NAMALWA (cell line): ENCODE data around the gene KCNAB1.

Experiments used
- DNase-seq: peaks from one replicate; pipeline ENCODE4 v3.0.0-alpha.2; 2015; ENCODE audit warnings: low spot score

Gene KCNAB1

DNA sequence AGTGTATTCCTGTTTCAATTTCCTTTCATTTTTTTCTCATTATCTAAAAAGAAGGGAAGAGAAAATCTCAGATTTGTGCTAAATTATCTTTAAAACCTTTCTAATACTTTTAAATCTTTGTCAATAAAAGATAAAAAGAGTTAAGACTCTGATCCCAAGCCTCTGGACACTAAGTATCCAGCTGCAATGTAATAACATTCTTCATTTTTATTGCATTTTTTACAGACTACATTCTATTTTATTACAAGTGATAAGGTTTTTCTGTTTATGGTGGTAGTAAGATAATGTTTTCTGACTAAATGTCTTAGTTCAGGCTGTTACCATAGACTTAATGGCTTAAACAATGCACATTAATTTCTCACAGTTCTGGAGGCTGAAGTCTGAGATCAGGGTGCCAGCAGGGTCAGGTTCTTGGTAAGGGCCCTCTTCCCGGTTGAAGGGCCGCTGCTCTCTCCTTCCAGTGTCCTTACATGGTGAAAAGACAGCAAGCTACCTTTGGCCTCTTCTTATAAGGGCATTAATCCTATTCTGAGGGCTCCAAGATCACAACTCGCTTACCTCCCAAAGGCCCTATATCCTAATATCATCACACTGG, 19.7 kb downstream of the KCNAB1 start:
- DNase-seq = no peak

DNA sequence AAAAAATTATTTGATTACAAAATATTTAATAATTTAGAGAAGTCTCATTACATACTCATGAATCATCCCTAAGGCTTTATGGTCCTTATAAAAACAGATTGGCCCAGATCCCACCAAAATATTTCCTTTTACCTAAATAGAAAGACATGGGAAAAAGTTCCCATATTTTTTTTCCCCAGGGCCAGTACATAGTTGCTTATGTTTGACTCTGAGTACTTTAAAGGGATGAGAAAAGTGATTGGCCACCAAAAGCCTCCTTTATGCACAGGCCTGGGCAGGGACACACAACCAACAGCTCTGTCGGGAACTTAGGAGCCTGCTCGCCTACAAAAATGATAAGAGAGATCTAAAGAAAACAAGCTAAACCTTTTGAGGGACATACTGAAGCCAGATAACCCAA, 22.3 kb downstream of the KCNAB1 start:
- DNase-seq = no peak

DNA sequence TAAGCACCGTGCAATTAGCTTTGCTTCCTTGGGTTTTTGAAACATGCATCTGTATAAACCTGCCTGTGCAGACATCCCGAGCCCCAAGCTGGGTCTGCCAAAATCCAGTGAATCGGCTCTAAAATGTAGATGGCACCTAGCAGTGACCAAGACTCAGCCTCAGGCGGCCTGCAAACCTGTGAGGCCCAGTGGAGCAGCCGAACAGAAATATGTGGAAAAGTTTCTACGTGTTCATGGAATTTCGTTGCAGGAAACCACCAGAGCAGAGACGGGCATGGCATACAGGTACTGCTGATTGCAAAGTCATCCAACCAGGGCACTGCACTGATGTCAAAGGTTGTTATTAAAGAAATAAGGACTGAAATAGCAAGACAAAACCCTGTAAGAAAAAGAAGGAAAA, 22.8 kb downstream of the KCNAB1 start:
- no peak for DNase-seq

DNA sequence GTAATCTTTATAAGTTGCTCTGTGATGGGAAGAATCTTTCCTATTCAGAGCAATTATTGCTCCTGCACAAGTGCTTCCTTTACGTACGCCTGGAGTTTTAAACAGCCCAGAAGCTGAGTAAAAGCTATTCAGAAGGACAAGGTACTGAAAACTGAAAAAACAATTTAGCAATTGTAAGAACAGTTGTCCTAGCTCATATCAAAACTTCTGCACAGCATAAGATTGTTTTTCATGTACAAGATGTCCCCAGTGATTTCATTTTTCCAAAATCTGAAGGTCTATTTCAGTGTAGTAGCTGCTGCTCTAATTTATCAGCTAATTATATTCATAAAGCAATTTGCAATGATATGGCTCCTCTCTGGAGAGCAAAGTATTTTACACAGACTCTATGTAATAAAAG, 23.7 kb downstream of the KCNAB1 start:
- no peak for DNase-seq

DNA sequence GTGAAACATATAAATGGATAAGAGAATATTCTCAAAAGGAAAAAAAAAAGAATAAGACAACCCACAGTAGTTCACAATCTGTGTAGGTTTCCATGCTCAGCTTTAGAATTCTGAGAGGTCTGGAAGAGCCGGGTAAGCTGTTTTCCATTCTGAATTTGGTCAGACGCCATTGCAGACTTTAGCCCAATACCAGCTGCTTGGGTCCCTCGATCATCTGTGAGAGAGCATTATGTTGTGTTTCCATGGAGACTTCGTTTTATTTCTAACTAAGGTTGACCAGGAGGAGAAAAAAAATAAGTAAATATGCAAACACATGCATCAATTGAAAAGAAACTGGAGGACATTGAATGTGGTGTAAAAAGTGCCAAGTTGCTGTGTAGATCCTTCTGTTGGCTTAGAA, 25.5 kb downstream of the KCNAB1 start:
- no peak for DNase-seq

DNA sequence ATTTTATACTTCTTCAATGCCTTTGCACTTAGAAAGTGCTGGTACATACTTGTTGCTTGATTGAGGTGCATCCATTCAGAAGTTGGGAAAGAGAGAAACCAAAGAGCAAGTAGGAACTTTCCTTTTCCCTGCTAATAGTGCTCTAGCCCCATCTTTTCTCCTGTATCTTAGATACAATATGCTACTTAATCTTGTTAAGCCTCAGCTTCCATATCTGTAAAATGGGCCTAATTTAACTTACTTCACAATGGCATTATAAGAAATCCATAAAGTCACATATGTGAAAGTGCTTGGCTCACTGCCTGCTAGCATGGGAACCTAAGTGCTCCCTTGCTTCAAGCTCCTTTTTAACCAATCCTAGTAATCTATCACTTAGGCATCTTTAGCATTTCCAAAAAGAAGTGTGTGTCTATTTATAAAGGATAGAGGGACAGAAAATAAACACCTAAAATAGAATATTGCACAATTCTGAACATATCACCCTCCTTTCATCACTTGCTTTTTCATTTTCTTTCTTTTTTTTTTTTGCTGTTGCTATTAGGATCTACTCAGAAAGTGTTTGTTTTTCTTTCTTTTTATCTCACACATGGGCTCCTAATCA, 28.1 kb downstream of the KCNAB1 start:
- no peak for DNase-seq

DNA sequence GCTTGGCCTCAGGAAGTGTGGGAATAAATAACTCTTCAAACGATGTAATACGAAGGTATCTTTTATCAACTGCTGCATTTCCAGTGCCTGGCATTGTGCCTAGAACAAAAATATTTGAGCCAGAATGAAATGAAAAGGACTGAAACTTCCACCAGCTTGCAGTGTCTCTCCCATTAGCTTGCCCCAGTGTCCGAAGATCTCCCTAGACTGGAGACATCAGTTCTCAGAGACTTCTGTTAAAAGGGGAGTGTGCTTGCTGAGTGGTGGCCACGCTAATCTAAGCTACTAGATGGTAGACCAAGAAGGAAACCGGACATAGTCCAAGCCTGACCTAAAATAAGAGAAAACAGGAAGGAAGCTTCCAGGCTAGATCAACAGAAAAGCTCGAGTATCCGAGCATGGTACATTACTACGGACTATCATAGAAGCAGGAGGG, 28.6 kb downstream of the KCNAB1 start:
- DNase-seq = no peak

DNA sequence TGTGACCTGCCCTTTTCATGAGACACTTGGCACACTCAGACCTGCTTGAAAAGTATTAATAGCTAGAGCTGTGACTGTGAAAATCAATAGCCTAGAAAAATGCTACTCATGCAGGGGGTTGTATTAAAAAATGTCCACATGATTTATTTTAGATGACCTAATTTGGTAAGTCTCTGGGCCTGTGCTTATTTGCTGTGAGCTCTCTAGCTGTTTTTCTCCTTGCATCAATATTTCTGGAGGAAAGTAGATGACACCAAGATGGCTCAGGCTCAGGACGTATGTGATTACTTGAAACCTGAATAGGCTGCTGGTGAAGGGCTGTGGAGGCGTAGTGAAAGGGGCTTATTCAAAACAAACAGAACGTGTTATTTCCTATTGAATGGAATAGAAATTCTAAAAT, 29.5 kb downstream of the KCNAB1 start:
- no peak for DNase-seq

DNA sequence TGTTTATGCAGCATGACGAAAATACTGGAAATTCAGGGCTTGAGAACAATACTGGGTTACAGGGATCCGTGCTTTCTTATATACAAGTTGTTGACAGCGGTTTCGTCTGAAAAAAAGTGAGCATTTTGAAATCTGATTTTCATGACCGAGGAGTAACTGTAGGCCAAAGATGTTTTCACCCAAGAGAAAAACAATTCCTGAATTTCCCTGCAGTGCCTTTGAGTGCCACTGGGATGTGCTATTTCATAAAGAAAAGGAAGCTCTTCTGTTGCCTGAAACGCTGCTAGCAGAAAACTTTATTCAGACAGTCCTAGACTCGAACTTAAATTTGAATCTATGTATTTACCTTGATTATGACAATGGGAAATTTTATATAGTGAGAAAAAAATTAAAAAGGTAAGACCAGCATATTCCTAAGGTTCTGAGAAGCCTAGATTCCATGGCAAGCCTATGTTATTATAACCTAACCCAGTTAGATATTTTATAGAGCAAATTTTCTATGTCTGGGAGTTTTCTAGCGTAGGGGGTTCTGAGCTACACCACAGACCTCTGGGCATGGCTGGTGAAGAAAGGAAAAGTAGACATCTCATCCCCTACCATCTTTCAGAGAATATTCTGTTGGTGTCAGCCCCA, 30.2 kb downstream of the KCNAB1 start:
- DNase-seq = peak; percentile 80

DNA sequence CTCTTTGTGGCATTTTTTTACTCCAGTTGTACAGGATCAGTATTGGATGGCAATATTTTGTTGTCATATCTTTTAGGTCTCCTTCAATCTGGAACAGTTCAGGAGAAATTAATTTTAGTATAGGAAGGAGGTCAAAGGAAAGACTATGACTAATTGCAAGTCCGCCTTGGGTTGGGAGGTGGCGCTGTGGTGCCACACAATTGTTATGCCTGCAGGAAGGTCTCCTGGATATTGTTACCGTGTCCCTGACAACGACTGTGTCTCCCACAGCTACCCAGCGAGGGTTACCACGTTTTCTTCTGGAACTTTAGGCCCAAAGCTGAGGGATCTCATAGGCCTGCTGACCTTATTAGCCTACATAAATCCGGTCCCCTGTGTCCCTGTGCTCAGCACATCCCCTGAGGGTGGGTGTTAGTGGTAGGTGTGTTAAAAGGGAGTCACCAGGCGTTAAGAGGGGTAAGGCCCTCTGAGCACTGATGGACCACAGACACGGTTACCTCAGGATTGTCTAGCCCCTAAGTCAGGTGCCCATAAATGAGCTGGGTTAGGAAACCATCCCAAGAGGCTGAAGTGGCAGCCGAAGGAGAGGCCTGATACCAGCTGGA, 31.5 kb downstream of the KCNAB1 start:
- peak; percentile 68 for DNase-seq

DNA sequence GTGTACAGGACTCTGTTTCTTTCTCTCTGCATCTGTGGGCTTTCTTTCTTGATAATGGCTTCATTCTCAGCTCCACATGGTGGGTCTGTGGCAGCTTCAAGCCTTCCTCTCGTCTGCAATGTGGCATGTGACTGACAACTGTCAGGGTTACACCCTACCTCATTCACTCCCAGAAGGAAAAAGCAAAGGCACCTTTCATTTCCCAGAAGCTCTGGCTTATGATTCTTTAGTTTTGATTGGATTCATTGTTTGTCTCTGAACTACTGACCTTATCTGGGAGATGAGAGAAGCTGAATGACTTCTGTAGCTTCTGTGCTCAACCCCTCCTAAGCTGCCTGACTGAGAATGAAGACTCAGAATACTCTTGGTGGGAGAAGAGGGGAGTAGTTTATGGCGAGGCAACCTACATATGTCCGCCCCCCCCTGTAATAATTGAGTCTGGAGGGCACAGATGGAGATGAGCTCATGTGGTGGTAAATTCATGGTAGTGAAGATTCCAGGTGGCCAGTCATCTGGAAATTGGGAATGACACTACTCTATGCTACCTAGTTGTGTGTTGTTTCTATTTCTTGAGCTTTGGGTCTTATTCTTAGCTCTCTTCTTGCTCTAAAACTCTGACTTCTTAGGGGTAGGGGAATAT, 38.4 kb downstream of the KCNAB1 start:
- DNase-seq = no peak

DNA sequence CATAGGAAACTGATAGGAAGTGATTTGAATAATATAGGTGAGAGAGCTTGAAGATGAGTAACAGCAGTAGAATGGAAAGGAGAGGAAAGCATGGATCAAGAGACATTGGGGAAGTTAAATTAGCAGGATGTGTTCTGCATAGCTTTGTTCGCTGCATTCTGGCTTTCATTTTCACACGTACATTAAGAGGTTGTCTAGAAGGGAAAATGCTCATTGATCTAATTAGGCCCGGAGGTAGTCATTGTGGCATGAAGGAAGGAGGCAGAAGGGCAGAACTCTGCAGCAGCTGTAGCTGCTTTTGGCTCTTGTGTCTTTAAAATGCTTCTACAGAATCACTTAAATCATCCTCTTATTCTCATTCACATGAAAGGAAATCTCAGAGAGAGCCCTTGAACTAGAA, 40.3 kb downstream of the KCNAB1 start:
- DNase-seq = peak; percentile 12

DNA sequence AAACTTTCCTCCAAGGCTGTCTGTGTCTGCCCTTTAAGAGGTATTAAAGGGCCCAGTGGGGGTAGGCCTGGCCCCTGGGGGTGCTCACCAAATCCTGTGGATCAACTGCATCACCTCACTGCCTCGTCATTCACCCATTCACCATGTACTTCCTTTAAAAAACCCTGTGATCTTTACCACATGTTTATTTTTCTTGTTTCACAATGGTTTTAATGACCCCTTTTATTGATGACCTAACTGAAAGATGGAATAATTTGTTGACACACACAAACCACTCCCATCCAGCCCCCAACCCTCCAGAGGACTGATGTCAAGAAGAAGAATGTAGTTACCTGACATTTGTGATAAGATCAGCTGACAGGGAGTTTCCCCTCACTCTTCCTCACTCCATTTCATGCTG, 40.8 kb downstream of the KCNAB1 start:
- no peak for DNase-seq

DNA sequence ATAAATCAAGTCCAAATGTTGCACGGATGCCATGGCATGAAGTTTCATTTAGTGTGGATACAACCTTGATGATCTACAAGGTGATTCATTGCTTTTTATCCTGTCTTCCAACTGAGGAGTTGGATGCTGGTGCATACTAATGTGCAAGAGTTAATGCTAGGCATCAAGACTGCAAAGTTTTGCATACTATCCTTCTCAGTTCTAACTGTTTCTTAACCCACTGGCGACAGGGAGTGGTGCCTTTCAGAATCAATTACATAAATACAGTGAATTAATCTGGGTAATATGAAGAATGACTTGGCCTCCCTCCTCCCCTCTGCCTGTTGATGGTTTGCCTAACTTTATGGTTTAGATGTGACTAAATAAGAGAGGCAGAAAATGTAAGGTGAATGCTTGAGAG, 43.5 kb downstream of the KCNAB1 start:
- DNase-seq = no peak

DNA sequence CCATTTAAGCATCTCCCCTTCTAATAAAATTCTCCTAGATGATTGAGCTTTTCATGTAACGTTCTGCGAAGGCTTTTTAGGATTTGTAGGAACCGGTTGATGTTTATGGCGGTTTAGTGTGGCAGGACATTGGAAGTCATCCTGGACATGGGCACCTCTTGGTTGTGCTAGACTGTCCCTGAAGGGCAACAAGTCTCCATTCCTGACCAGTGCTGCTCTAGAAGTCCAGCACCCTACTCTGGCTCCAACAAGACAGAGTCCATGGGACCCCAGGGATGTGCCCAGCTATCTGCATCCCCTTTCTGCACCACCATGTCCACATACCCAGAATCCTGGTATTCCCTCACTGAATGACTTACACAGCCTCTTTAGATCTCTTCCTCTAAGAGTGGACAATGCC, 46.4 kb downstream of the KCNAB1 start:
- DNase-seq = no peak

DNA sequence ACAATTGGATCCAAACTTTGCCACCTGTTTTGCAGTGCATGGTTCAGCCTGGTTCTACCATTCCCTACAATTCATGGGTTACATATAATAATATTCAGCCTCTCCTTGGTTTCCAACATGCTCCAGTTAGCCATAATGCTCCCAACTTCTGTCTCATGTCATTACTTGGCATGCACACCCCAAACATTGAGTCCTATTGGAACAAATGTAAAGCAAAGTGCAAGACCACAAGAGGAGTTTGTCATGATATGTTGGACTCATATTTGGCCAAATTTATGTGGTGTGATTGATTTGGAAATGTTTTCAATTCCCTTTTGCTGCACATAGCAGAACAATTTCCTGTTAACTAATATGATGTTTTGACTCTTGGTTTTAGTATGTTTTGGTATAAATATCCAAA, 50.2 kb downstream of the KCNAB1 start:
- no peak for DNase-seq

DNA sequence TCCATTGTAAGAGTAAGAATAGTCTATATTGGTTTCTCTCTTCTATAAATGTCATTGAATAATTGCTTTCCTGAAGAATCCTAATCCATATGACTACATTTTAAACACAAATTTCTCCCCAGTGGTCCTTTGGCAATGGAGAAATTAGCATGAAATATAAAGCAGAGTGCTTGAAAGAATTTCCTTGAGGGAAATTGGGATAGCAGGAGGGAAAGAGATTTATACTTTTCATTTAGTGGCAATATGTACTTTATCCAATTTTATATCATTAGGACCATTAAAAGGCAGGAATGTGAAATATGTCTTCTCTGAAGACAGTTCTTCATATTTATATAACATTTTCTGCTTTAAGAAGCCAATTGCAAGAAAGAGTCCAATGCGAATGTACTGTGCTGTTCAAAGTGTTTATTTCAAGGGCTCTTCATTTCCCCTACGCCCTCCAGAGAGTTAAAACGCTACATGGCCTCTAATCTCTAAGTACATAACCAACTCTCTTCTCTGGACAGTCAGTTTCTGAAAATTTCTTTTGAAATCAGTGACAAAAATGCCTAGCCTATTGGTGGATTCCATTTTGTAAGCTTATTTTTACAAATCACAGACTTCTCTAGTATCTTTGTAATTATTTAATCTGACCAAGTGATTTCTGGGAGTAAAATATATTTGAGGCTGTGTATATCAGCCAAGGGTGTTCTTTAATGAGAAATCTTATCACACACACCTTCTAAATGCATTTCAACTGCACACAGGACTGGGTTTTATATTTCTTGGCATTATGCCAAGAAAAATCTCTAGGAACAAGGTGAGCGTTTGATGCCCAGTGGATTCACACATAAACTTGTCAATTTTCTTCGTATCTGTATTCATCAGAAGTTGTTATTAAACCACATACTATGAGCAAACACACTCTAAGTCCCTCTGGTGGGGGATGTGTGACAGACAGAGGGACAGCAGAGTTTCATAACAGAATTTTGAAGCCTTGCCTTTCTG, 51.2 kb downstream of the KCNAB1 start:
- no peak for DNase-seq

DNA sequence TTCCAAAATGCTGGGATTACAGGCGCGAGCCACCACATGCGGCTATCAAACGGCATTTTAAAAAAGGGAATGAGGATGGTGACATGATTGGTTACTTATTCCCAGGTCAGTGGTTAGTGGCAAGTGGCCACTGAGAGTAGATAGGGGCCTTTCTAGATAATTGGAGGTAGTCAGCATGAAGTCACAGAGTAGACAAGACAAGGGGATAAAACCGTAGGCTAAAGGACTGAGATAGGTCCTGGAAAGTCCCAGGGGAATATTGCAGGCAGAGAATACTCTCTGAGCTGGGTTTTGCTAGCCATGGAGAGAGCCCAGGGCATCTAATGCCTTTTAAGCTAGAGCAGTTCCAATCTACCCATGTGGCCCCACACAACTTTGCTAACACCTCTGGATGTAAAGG, 52.2 kb downstream of the KCNAB1 start:
- DNase-seq = no peak

DNA sequence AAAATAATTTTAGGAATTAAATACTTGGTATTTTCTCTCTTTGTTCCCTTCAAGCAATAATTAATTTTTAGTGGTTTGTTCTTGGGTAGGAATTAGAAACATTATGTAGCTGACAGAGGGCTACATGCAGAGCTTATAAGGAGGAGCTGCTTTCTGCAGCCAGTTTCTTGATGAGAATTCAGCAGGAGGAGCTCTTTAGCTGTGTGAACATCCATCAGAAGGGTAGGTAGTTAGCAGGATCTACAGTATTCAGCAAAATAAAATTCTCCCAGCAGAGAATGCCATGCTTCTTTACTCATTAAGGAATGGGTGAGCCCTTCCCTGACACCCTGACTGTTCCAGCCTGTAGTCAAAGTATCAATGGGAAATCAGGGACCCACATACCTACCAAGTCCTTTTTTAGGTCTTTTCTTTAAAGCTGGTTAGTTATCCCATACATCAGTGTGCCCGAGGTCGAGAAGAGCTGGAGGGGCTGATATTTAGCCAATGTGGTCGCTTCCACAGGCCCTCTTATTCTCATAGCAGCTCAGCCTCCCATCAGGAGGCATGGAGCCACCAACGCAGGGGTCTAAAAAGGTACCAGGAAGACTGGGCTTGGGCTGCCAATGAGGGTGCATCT, 54.0 kb downstream of the KCNAB1 start:
- peak; percentile 28 for DNase-seq

DNA sequence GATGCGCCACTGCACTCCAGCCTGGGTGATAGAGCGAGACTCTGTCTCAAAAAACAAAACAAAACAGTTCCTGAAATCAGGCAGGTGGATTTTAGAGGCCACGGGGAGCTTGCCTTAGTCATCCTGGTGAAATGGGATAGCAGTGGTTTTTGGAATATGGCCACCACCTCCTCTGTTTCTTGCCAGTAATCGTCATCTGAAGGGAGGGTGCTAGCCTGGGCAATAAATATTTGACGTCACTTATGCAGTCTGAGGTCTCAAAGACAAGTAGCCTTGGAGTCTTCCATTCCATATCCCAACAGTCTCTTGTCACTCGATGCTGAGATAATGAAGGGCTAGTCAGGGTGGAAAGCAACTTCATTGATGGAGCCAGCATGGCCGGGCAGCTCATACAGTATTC, 55.2 kb downstream of the KCNAB1 start:
- DNase-seq = no peak

DNA sequence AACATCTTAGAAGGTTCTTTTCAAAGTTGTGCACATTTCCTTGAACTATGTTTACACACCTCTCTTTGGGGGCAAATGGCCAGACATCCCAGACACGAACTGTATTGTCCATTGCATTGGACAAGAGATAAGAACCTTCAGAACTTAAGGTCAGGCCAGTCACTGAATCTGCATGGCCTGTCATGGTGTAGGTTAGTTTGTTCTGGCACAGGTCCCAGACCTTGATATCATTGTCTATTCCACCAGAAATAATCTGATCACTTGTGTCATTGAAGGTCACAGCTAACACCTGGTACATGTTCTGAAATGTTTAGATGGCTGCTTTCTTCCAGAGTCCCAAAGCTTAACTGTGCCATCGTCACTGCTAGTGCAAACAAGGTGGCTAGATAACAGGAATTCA, 55.7 kb downstream of the KCNAB1 start:
- no peak for DNase-seq
